Activated CD8-positive, alpha-beta memory T cell treated with anti-CD3 and anti-CD28 coated beads for 1 hour (primary cell): ENCODE data around the gene AKAP13.

Experiments used
- DNase-seq, 2 donors: peaks; one replicate each; pipeline ENCODE4 v3.0.0-alpha.2; 2020; ENCODE audit warnings: low read depth in 1 of 2; ENCODE audit errors: extremely low read depth in 1 of 2

The AKAP13 gene

DNA sequence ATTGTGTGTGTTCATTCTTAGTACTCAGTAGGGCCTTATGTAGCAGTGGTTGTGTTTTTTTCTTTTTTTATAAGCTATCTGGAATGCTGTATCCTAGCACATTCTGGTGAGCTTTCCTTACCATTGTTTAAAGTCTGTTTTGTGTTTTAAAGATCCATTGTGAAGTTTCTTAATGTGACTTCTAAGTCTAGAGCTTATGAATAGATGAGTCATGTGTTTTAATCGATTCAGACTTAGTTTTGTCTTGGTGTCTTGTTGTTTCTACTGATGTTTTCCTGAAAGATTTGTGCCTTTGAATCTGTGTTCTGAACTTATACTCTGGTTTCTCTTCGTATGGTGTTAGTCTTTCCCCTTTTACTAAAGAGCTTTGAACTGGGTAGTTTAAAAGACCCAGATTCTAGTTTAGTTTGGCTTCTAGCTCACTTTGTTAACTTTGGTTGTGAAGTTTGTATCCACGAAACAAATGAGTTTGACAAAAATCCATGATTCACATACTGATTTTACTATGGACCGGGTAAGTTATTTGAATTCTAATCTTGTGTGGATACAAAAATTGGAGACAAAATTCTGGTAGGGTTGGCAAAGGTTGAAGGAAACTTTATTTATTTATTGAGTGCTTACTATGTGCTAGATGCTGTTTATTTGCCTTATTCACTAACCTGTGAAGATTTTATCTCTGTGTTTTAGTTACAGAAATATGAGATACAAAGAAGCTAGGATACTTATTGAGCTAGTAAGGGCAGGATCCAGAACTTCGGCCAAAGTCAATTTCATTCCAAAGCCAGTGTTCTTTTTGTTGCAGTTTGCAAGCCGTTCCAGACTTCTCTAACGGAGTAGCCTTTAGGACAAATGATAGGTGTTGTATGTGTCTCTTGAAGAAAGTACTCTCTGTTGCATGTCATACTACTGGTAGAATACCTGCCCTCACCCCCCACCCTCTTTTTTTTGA, 24.8 kb downstream of the AKAP13 start:
- no peak for DNase-seq

DNA sequence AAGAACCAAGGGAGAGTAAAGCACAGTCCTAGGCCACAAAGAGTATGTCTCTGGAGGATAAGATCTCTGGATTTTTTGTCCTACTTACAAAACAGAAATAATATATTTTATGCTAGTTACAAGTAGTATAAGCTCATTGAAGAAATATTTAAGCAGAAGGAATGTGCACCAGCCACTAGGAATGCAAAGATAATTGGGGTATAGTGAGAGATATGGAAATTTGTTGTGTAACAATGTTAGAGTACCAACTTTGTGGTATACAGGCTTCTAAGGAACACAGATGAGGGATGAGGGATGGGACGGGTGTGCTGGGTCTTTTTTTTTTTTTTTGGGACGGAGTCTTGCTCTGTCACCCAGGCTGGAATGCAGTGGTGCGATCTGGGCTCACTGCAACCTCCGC, 26.5 kb downstream of the AKAP13 start:
- no peak for DNase-seq

DNA sequence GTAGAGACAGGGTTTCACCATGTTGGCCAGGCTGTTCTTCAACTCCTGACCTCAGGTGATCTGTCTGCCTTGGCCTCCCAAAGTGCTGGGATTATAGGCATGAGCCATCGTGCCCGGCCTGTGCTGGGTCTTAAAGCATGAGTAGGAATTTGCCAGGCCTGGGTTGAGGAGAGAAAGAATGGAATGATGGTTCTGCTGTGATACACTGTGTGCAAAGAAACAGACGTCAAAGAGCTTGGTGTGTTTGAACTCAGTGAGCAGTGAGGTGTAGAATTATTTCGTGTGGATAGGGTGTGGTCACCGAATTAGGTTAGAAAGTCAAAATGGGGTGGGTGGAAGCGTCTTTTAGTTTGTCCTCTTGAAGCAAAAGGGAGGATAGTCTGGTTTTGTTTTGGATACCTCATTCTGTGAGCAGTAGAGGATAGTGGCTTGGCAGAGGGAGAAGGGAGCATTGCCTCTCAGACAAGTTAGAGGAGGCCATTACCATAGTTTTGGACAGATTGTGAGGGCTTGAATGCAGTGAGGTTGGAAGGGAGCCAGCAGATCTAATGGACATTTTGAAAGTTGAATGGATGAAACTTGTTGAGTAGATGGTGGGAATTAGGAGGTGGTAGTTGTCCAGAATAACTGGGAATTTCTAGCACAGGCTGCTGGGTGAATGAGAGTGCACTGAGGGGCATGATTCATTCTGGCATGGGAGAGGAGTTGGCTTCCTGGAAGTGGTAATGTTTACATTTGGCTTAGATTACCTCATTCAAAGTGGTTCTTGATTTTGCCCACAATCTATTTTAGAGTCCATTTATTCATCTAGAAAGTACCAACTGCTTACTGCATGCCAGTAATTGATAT, 27.2 kb downstream of the AKAP13 start:
- DNase-seq: no peak

DNA sequence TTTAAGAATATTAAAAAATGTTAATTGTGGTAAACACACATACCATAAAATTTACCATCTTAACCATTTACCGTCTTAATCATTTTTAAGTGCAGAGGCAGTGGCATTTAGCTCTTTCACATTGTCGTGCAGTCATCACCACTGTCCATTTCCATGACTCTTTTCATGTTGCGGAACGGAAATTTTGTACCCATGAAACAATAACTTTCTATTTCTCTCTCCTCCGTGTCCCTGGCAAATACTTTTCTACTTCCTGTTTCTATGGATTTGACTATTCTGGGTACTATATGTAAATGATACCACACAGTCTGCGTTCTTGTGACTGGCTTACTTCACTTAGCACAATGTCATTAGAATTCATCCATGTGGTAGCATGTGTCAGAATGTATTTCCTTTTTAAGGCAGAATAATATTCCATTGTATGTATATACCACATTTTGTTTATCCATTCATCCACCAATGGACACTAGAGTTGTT, 27.9 kb downstream of the AKAP13 start:
- no peak for DNase-seq

DNA sequence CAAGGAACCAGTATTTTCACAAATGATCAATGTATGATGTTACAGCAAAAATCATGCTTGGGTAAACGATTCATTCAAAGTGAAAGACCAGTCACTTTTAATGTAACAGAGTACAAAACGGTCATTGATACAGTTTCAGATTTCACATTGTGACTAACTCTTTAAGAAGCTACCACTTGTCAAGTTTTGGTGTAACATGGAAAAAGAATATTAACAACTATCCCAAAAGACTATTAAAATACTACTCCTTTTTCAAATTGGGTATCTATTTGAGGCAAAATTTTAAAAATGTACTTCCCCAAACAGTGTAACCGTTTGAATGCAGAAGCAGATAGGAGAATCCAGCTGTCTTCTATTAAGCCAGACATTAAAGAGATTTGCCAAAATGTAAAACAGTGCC, 31.7 kb downstream of the AKAP13 start:
- no peak for DNase-seq

DNA sequence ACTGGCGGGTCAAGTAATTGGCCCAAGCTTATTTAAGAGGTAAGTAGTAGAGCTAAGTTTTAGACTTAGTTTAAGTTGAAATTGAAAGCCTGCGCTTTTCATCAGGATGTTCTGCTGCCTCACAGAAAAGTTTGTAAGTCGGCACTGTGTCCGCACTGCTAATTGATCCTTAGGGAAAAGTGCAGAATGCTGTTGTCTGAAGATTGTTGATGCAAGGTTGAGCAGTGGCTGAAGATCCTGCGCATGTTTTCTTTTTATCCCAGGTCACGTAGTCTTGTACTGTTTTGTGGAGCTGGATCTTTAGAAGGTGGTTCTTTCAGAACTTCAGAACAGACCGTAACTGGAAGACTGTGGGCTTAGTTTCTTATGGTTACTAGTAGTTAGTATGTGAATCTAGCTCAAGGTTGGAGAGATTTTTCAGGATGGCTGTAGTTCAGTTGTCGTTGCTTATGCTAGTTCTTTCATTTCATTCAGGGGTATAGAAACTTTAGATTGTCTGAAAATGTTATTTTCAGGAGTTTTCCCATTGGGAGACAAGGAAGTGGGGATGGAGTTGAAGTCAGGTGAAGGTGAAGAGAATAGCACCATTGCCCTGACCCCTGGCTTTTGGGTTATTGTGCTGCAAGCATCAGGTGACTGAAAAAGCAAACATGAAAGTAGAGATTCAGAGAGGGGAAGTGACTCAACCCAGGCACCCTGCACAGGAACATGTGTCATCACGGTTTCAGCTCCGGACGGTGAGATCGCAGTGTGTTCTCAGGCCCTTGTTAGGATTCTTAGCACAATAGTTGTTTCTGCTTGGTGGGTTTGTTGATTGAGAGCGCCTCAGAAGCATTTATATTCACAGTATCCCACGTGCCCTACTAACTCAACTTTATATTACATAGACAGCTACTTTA, 32.8 kb downstream of the AKAP13 start:
- peak; percentile 52 to 58 for DNase-seq

DNA sequence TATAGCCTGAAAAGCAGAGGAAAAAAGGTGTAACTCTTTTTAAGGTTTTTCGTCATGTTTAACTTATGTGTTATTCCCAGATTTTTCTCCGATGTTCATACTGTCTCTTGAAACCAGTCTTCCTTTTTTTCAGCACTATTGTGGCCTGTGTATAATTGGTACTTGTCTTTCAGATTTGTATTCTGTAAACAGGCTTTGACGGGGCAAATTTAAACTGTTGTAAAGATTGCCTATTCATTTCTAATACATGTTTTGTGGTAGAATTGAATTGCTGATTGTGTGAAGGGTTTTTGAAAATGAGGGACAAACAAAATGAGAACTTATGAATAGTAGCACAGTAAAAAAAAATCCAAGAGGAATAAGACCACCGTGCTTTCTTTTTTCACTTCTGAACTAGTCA, 33.6 kb downstream of the AKAP13 start:
- no peak for DNase-seq

DNA sequence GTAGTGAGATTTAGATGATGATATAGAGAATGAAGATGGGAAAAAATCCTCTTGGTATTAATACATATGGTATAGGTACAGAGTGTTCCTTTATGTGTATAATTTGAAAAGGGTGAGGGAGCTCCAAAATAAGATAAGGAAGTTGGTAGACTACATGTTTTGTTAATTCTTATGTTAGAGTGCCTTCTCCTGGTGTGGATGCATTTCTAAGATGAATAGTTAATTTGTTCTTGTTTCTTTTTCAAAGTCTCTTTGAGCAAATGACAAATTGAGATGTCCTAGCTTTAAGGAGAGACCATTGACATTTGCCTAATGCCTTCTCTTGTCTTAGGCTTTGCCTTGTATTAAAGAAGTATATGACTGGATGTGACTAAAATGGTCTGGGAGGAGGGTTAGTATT, 34.1 kb downstream of the AKAP13 start:
- no peak for DNase-seq

DNA sequence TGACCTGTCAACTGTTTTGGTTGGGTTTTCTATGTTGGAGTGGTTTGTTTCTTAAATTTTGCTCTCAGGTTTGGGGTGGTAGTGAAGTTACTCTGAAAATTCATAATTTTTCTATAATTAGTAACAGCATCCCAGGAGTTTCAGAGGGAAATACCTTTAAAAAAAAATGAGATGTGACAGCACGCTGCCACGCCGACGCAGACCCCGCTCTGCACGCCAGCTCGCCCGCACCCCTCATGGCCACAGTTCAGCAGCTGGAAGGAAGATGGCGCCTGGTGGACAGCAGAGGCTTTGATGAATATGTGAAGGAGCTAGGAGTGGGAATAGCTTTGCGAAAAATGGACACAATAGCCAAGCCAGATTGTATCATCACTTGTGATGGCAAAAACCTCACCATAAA, 34.6 kb downstream of the AKAP13 start:
- no peak for DNase-seq

DNA sequence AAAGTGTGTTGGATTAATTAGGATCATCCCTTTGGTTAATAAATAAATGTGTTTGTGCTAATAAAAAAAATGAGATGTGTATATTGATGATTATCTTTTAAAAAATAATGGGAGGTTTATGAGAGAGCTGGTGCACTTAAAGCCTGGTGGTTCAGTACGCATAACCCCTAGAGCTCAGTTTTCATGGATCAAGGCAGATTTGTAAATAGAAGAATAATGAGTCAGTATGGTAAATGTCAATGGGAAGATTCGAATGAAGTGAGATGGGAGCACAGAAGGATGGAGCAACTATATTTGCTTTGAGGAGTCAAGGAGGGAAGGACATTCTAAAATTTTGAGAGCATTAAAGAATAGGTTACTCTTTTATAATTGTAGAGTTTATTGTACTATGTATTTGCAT, 35.4 kb downstream of the AKAP13 start:
- DNase-seq: no peak

DNA sequence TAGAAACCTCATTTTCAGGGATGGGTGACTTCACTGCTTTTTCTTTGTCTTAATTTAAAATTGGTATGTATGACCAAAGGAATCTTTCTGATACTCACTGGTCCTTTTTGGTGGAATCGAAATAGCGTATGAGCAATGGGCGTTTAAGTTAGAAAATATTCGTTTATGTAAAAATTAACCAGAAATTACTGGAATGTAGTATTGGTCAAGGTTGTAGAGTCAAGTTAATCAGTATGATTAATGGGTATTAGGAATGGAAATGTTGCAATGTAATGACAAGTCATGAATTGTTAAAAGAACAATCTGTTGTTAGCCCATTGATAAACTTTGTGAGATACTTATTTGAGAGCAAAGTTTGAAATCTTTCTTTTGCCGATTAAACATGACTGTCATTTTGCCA, 36.9 kb downstream of the AKAP13 start:
- DNase-seq: no peak

DNA sequence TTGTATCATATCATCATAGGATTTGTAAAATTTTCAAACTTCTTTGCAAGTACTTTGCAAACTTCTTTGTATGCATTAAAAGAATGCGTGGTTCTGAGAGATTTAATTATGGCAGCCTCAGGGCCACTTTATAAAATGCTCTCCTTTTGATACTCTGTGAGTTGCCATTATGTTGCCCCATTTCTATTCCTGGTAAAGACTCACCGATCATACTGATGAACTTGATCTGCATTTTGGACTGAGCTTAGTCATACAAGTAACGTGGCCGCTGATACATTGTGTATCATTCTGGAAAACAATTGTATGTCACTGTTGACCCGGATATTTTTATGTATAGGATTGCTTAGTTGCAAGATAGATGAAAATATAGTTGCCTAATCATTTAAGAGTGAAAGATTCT, 38.8 kb downstream of the AKAP13 start:
- no peak for DNase-seq

DNA sequence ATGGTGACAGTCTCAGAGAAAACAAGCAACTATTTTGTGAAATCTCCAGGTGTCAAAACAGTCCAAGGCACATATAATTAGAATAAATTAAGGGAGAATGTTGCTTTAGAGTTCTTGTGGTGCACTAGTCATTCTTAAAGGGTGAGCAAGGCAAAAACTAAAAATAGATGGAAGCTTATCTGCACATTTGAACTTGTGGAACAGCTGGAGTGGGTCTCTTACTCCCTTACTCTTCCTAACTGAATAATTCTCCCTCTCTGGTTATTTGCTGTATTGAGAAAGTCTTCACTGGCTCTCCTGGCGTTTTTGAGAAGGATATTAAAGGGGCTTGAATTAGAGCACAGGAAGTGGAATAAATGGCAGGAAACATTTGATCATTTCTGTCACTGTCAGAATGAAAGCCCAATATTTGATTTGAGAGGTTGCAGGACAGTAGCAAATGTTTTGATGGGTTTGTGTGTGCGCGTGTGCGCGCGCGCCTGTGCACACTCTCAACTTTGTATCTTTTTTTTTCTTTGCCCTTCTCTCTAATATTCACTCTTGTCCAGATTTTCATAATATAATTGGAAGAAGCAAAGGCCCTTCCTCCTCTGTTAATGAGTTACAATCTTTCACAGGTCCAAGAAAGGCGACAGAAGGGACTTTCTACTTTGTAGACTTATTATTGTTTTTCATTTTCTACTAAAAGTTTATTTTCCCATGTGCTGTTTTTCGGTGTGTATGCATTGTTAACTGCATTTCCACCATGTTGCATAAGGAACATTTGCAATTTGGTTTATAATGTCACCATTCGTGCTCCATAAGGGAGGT, 40.9 kb downstream of the AKAP13 start:
- DNase-seq: no peak

DNA sequence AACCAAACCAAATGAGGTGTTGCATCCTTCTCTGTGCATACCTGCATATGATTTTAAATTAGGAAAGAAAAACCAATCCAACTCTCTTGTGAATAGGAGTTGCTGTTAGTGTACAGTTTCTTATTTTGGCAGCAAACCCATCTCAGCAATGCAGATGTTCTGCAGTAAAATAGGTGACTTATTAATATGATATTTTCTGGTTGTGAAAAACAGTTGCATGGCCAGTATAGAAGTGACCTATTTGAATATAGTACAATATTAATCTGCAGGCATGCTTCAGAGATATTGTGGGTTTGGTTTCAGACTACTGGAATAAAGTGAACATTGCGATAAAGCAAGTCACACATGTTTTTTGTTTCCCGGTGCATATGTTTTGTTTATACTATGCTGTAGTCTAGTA, 42.2 kb downstream of the AKAP13 start:
- DNase-seq: no peak

DNA sequence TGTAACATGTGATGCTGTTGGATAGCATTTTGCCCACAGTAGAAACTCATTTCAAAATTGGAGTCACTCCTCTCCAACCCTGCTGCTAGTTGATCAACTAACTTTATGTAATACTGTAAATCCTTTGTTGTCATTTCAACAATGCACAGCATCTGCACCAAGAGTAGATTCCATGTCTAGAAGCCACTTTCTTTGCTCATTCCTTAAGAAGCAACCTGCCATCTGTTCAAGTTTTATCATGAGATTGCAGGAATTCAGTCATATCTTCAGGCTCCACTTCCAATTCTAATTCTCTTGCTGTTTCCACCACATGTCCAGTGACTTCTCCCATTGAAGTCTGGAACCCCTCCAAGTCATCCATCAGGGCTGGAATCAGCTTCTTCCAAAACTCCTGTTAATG, 42.9 kb downstream of the AKAP13 start:
- no peak for DNase-seq

DNA sequence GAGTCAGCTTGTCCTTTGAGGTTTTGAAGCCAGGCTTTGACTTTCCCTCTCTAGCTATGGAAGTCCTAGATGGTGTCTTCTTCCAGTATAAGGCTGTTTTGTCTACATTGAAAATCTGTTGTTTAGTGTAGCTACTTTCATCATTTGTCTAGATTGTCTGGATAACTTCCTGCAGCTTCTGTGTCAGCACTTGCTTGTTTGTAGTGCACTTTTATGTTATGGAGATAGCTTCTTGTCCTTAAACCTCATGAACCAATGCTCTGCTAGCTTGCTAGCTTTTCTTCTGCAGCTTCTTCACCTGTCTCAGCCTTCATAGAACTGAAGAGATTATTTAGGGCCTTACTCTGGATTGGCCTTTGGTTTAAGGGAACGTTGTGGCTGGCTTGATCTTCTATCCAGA, 43.8 kb downstream of the AKAP13 start:
- no peak for DNase-seq

DNA sequence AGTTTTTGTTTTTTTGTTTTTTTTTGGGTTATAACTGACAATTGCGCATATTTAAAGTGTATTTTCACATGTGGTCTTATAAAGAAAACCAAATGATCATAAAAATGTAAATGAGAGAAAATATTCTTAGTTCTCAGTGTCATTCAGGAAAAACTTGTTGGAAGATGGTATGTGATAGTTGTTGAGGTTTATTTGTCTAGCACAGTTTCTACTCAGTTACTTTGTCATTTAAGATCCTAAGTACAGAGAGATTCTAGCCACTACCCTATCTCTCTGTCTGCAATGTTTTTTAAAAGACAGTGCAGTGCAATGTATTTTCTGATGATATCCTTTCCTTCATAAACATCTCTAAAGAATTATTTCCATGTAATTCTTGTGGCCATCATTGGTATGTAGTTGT, 46.1 kb downstream of the AKAP13 start:
- DNase-seq: no peak

DNA sequence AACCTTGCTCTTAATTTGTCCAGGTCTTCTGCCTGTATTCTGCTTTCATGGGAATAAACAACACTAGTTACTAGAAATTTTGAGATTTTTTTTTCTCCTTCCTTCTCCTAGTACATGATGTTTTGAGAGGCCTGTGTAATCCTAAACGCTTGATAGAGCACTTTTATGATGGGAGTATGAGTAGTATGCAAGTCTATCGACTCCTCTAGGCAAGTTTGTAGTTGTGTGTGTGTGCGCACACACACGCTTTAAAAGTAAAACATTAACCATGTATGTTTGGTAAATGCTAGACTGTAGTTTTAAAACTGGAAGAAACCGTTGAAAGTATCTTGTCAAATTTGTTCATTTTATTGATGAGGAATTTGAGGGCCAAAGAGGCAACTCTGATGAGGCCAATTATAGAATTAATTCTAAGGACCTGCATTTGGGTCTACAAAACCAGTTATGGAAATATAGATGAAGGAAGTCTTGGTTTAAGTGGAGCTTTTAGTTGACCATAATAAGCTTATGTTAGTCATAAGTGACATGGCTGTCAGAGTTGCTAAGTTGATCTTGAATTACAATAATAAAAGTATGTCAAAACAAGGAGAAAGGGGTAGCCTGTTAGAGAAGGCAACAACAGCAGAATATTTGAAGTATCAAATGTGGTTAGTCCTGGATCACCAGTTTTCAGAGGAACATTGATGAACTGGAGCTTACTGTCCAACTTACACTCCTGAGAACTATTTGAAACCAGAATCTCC, 47.1 kb downstream of the AKAP13 start:
- DNase-seq: no peak

DNA sequence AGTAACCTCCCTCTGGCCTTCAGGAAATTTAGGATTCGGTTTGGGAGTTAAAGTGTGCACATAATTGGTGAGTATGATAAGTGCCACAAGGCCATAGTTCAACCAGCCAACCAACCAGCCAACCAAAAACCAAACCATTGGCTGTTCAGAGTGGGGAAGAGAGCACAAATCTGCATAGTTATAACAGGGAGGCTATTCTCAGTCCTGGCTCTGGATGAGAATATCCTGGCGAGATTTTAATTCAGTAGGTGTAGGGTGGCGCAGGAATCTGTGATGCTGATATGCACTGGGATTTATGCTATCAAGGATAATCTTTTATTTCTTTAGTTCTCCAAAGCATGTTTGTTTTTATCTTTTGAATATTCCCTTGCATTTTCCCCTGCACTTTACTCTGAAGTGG, 49.1 kb downstream of the AKAP13 start:
- DNase-seq: no peak
